HG03442 (cell line): ENCODE results near the gene SELPLG.
"Not testable (repeated sequence)": the region's sequence is repeated elsewhere in the genome, so short reads cannot be mapped to it uniquely, and the experiment has no call there.

Experiments used
- ATAC-seq: cut with Tn5 transposase; IDR thresholded peaks from one replicate; pipeline ENCODE4 v1.9.1; 2021; ENCODE audit warnings: mild to moderate bottlenecking, moderate library complexity; ENCODE audit not compliant: unreplicated experiment

SELPLG gene

GRCh38 chr12:108633534-108634248 is at the start of gene SELPLG:
SELPLG (minus strand) TSS chr12:108633894; CDS start chr12:108624307, 9,587 bp downstream.
- peak; percentile 48 for ATAC-seq

- ATAC-seq = no peak
Measured at GRCh38 chr12:108681317-108681716, 47.6 kb upstream of the SELPLG start.

DNA sequence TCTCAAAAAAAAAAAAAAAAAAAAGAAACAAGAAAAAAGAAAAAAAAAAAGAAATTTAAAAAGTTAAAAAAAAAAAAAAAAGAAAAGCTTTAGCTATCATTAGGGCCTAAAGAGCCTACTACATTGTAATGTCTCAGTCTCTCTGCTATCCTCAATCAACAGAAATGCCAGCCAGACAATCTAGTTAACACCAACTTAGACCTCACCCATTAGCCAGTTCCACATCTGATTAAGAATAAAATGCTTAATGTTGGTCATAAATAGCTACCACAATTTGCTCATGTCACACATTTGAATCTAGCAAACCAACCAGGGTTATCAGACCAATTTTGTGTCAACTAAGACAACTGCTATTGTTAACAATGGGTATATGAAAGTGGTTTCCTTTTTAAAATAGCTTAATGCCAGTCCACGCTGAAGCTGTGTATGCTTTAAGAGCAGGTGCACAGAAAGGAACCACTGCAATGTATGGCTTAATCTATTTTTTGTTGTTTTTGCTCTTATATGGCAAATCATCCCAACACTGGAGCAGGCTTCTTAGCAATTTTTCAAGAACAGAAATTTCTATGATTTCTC is 45.5 kb upstream of the SELPLG start:
- ATAC-seq = no peak

DNA sequence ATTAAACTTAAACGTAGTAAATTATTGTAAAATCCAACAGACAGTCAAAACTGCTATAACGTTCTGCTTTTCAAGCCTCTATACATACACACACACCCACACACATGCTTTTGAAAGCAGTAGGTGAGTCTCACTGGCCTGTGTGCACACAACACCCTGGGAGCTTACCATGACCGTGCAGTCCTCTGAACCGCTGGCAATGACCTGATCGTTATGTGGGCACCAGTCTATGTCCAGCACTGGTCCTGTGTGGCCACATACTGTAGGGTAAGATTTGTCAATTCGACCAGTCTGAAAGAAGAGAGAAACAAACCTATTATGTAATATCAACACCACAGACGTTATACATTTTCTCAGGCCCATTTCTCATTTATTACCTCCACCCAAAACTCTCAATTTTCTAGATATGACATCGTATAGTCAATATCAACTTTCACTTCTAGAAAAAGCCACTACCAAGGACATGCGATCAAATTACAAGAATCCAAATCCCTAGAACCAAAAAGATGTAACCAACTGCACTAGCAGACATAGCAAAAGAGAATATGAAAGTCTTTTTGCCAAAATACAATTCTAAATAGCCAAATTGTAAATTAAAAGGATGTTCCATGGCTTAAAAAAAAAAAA is 44.5 kb upstream of the SELPLG start:
- ATAC-seq = no peak

DNA sequence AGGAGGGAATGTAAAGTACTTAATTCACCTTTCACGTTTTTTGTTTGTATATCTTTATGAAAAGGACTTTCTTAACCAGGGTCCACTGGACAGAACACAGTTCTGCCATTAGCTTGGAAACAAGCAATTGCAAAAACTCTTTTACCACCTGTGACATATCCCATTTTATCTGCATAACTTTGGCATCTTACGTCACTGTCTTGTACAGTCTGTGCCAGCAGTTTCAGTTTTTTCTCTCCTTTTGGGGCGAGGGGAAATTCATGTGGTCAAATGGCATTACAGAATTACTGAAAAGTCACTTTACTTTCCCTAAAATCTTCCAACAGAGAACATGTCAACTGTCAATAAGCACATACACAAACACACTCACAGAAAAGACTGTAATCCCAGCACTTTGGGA is 43.7 kb upstream of the SELPLG start:
- ATAC-seq = no peak

DNA sequence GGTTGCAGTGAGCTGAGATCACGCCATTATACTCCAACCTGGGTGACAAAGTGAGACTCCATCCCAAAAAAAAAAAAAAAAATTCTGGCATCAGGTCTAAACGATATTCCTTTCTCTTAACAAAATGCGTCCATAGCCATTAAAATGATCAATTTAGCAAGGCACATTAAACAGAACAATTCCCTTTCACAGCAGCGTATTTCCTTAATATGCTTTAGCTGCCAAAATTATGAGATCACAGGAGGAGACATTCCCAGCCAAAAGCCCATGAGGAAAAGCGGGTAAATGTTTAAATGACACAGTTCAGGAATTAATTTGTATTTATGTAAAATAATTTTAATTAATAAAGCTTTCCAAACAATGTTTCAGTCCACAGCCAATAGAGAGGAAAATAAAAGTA is 43.0 kb upstream of the SELPLG start:
- no peak for ATAC-seq

DNA sequence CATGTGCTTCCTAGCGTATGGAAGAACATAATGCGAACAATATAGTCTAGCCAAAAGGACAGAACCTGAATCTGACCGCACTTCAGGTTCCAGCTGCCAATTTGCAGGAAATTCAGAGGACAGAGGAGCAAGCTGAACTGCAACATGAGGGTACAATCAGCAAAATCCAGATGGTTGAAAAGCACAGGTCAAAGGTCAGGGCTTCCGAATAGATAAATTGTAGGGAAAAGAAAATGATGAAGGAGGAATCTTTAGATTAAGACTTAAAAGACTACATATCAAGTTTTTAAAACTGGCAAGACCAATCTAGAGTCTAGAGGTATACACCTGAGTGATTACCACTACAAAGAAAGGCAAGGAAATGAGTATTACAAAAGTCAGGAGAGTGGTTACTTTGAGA is 42.1 kb upstream of the SELPLG start:
- no peak for ATAC-seq

- no peak for ATAC-seq
Measured at GRCh38 chr12:108672054-108672453, 38.4 kb upstream of the SELPLG start.

- no peak for ATAC-seq
Measured at GRCh38 chr12:108671110-108671509, 37.4 kb upstream of the SELPLG start.

GRCh38 chr12:108670066-108670631 is 36.5 kb upstream of the SELPLG start:
- no peak for ATAC-seq

- no peak for ATAC-seq
Measured at GRCh38 chr12:108668542-108668941, 34.8 kb upstream of the SELPLG start.

DNA sequence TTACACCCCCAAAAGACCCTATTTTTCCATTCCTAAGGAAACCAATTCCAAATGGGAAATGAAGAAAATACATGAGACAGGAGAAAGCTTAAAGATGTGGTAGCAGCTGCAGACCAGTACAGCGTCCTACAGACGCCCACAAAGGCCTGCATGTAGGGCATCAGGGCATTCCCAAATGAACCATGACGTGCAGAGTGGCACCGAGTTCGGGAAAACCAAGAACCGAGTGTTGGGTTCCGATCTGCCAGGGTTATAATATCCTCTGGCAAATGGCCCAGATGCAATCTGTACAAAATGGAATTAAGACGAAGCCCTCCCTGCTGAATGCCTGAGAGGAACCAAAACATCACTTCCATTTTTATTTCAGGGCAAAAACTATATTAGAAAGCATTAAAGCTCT is 34.4 kb upstream of the SELPLG start:
- ATAC-seq = no peak

DNA sequence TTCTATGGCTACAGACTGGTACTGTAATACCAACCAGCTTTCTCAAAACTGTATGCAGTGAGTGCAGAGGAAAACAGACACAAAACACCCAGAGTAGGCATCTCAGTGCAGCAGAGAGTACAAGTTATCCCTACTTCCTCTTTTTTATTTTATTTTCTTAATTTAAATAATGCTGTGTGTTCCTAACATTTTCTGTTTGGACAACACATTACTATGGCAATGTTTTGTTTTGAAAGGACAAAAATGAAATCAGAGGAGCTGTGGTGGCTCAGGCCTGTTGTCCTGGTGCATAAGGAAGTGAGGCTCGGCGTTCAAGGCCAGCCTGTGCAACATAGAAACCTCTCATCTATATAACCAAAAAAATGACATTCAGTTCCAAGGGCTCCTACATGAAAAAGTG is 33.7 kb upstream of the SELPLG start:
- no peak for ATAC-seq

DNA sequence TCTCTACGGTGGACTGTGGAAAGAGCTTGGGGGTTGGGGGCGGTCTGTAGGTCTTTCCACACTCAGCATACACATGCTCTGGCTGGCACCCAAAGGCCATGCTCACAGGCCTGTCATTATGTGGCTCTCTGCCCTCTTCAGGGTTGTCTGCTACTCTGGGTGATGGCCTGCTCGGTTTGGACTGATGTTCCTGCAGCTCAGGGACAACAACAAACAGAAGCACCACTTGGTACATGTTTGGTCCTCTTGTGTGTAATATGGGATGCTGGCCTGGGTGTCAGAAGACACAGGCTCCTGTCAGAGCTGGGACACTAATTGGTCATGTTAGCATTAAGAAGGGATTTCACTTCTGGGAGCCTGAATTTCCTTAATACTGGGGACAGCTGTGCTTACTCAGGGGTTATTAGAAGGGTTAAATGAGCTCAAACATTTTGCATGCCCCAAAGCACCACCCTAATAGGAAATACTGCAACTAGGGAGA is 32.7 kb upstream of the SELPLG start:
- ATAC-seq = no peak

DNA sequence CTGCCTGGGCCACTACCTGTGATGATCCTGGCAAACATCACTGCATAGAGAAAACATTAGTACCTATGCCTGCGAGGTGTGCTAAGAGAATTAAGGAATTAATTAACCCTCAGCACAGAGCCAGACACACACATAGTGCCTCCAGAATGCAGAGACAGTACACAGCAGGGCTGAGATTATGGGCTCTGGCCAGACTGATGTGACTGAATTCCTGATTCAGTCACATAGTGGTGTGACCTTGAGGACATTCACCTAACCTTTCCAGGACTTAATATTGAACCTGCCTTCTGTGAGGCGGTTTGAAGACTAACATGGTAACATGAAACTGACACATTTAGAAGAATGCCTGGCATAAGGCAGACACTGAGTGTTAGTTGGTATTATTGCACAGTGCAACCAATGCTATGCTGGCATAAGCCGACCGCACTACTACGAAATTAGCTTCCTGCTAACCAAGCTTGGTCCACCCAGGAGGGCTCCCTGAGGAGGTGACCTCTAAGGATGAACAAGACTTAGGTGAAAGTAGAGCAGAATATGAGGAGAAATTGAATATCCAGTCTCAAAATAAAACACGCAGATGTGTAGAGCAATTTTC is 32.0 kb upstream of the SELPLG start:
- ATAC-seq = no peak

- peak; percentile 71 for ATAC-seq
Measured at GRCh38 chr12:108664338-108665258, 30.9 kb upstream of the SELPLG start.

DNA sequence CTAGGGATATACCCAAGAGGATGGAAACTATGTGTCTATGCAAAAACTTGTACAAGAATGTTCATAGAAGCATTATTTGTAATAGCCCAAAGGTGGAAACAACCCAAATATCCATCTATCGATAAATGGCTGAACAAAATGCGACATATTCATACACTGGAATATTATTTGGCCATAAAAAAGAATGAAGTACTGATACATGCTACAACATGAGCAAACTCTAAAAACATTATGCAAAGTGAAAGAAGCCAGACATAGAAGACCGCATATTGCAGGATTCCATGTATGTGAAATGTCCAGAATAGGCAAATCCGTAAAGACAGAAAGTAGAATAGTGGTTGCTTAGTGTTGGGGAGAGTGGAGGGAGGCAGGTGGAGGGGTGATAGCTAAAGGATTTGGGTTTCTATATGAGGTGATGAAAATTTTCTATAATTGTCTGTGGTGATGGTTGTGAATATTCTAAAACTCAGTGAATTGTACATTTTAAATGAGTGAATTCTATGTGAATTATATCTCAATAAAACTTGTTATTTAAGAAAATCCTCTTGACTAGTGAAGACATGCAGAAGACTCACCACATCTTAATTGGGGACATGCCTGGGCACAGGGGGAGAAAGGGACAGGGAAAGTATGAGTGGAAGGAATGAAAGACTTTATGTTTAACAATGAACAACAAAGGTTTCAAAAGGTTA is 29.8 kb upstream of the SELPLG start:
- no peak for ATAC-seq

DNA sequence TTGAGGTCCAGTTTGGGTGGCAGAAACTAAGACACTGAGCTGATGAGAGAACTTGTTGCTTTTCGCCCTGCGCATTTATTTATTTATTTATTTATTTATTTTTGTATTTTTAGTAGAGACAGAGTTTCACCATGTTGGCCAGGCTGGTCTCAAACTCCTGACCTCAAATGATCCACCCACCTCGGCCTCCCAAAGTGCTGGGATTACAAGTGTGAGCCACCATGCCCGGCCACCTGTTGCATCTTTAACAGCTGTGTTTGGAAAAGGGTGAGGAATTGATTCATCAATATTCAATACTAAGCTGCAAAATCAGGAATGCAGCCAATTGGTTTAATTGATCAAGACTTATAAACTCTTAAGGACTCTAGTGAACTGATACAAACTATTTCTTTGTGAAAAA is 24.4 kb upstream of the SELPLG start:
- ATAC-seq = not testable (repeated sequence)

GRCh38 chr12:108657130-108657745 is 23.5 kb upstream of the SELPLG start:
- ATAC-seq = no peak
